ENCODE measurements around the gene KCNK4.

GRCh38 chr11:64284962-64285884, 5.9 kb upstream of the KCNK4 start, which contains the start of gene GPR137:
- TF ChIP-seq POLR2A (IDR thresholded peaks at IDR 0.05; ENCODE audit: low read depth, low read length) (peak; percentile 57), EZH2 (IDR thresholded peaks at IDR 0.05; ENCODE audit: borderline replicate concordance, low read depth, low read length, severe bottlenecking) (no peak), POLR2AphosphoS5 (IDR thresholded peaks at IDR 0.05; ENCODE audit: insufficient read depth, low read depth, low read length) (peak; percentile 55), CTCF (IDR thresholded peaks at IDR 0.05; ENCODE audit: extremely low read depth in 1 of 2, insufficient read depth in 1 of 2, low read depth in 1 of 2, low read length in 2 of 2) (no peak), MAX (IDR thresholded peaks at IDR 0.05; ENCODE audit: insufficient read depth, insufficient read length) (no peak), MYC (IDR thresholded peaks at IDR 0.05; ENCODE audit: low read depth, low read length) (no peak), FOS (IDR thresholded peaks at IDR 0.05; ENCODE audit: borderline replicate concordance, insufficient read depth, low read length) (no peak)

Data from endothelial cell of umbilical vein (primary cell).